Heart right ventricle (tissue), 16 donors: ENCODE results near the gene TSEN2. TPM values are rescaled to one million over a fixed set of nuclear protein-coding genes. Genes with fewer than 3 reads are reported as not detected.
A peak's percentile ranks its signal among the peaks of the same experiment; 100 is the strongest.

Source experiments
- ATAC-seq, 8 donors: fragments of 200-7000 bp; cut with Tn5 transposase; one replicate each; pipeline ENCODE4 v1.9.1; 2020; ENCODE audit warnings: mild to moderate bottlenecking in 8 of 8, moderate library complexity in 8 of 8, moderate number of reproducible peaks in 1 of 8
- DNase-seq, 2 donors: peaks; one replicate each; pipeline ENCODE4 v3.0.0-alpha.2; 2020
- H3K27ac ChIP-seq, 10 donors: fragments of 200-600 bp; sonication (generic) in 2 of 10; one replicate each; pipeline versions ENCODE4 v1.5.0 to v1.8.0; 2020 to 2022; ENCODE audit warnings: mild to moderate bottlenecking in 3 of 10
- H3K27me3 ChIP-seq, 7 donors: fragments of 200-600 bp; one replicate each; pipeline ENCODE4 v1.8.0; 2021 to 2022; ENCODE audit warnings: mild to moderate bottlenecking in 2 of 7
- H3K36me3 ChIP-seq, 9 donors: fragments of 200-600 bp; sonication (generic) in 1 of 9; one replicate each; pipeline versions ENCODE4 v1.5.0 to v1.8.0; 2020 to 2022; ENCODE audit warnings: mild to moderate bottlenecking in 2 of 9
- H3K4me1 ChIP-seq, 9 donors: fragments of 200-600 bp; sonication (generic) in 1 of 9; one replicate each; pipeline versions ENCODE4 v1.5.0 to v1.8.0; 2020 to 2022; ENCODE audit warnings: mild to moderate bottlenecking in 4 of 9
- H3K4me3 ChIP-seq, 10 donors: fragments of 200-600 bp; sonication (generic) in 2 of 10; one replicate each; pipeline versions ENCODE4 v1.5.0 to v1.8.0; 2020 to 2022; ENCODE audit warnings: mild to moderate bottlenecking in 7 of 10, moderate library complexity in 2 of 10
- H3K9me3 ChIP-seq, 11 donors: fragments of 200-600 bp in 10 of 11; sonication (generic) in 2 of 11; one replicate each; pipeline versions ENCODE4 v1.5.0 to v1.8.0; 2013 to 2022; ENCODE audit warnings: mild to moderate bottlenecking in 2 of 11, control low read depth in 1 of 11, moderate library complexity in 1 of 11
- CTCF ChIP-seq, 9 donors: fragments of 200-600 bp; sonication (generic) in 2 of 9; IDR thresholded peaks; one replicate each; pipeline versions ENCODE4 v1.5.0 to v1.8.0; 2021 to 2022; ENCODE audit warnings: antibody characterized with exemption in 9 of 9, mild to moderate bottlenecking in 5 of 9, moderate library complexity in 1 of 9
- WGBS, 2 donors: extraction: QIAGEN DNeasy Blood & Tissue Kit; methylation state at CpG; one replicate each; pipeline ENCODE4 v1.1.7; 2013; ENCODE audit warnings: inconsistent platforms in 1 of 2; 5-methylcytosine and 5-hydroxymethylcytosine counted together
- intact Hi-C, 10 donors: fragments of 100-400 bp; cut with DNase I; formaldehyde crosslinking; loops; one replicate each; pipeline versions ENCODE4 v1.11.1 to v1.14.2; 2022
- long read RNA-seq, 3 donors: library from polyadenylated mRNA; unstranded; transcript quantifications; one replicate each; pipeline ENCODE4 v2.0.0, GENCODE V29; 2020 to 2021
- polyA plus RNA-seq, 2 donors: library from polyadenylated mRNA; stranded (reverse); fragments of 200-250 nt; gene quantifications; one replicate each; pipeline ENCODE4 v1.2.3, GENCODE V29; 2013
- total RNA-seq, 10 donors: library from RNA; stranded (reverse); fragmentation: NEBNext Ultra II Directional in 3 of 10; extraction: Animal tissue kit (Norgen Biotek cat#: 25700) in 3 of 10; gene quantifications; one replicate each; pipeline versions ENCODE4 v1.2.1 to v1.2.4, GENCODE V29; 2021 to 2023
- donor health status: Arrhythmogenic right ventricular cardiomyopathy.
- donor health status: ischemic (EF 13 %, LVEDD 7.1; RV severe dilation, severe dysfunction).
- donor health status: healthy with polysubstance abuse.
- donor health status: DM: no; HTN: yes; CAD: no.
- donor health status: DM: no; HTN: no; CAD: no.
- donor health status: ischemic (EF 25% LVEDD 6.9; RV normal size, moderate dysfunction).
- donor health status: ischemic (EF 25% LVEDD 5.7; RV mildly dilated, moderate dysfunction).
- donor health status: healthy.
- donor health status: DM: yes; HTN: yes; CAD: no.
- donor health status: Ischemic cardiomyopathy.
- donor health status: ischemic (EF 35%, LVEDD 5.7; RV mildly dilated, moderate dysfunction).
- donor health status: nonischemic (EF 11% LVEDD 7.7; RV severe dilation, severe dysfunction).
- donor health status: DM: yes; HTN: yes; CAD: no.
- donor health status: PGD.
- donor health status: ischemic (EF 29% LVEDD 5.4; RV normal size, mild dysfunction).
- donor health status: nonischemic (EF 23%, LVEDD 6.1; RV moderate dilation, normal function).

Gene TSEN2
- total RNA-seq (10 to 100 TPM; 15.7 to 33.7 (median 19.8) TPM), polyA plus RNA-seq (10 to 100 TPM; 16.9 to 27.2 TPM)
- long read RNA-seq, donor 1, partial matches to known transcripts, result 10 of 37 reads
- long read RNA-seq, donor 1, other reads (novel, unspliced or antisense), result 26 of 37 reads
- long read RNA-seq, donor 2, partial matches to known transcripts, result 1 of 14 reads
- long read RNA-seq, donor 2, other reads (novel, unspliced or antisense), result 11 of 14 reads
- long read RNA-seq, donor 3, partial matches to known transcripts, result 16 of 54 reads
- long read RNA-seq, donor 3, other reads (novel, unspliced or antisense), result 32 of 54 reads

- peak within 1 kb of the TSS in 9 of 10 donors; percentile 64 to 89 (median 82) for H3K27ac ChIP-seq
- H3K27me3 ChIP-seq, result no peaks in the 10 kb centered on the region
- H3K36me3 ChIP-seq, result peaks cover 0 to 5% (median 0%) of the 10 kb centered on the region in 9 donors
- WGBS, 2 donors, result 0% methylated on average over 67 to 69 of the region's 69 CpGs
- peak; percentile 94 to 97 (median 95) for ATAC-seq
- peaks cover 3 to 41% (median 25%) of the 10 kb centered on the region in 9 donors for H3K4me1 ChIP-seq
- DNase-seq, result peak; percentile 89 to 97
- H3K9me3 ChIP-seq, result no peaks in the 10 kb centered on the region
- intact Hi-C loops, result loop anchor here in 8 of 10 donors (5.0 kb wide), 3 partner anchors 197 to 347 kb away; partner anchors contain the start of gene PPARG (in 3 of the 8)
- peak within 1 kb of the TSS; percentile 45 to 88 (median 64) for H3K4me3 ChIP-seq
- peak in 6 of 9 donors; percentile 7 to 47 (median 32) for TF ChIP-seq CTCF (IDR thresholded peaks at IDR 0.05)
Observed at GRCh38 chr3:12484198-12484982, at the start of gene TSEN2. TSS of gene TSEN2 (plus strand) at chr3:12484480. CDS start at chr3:12489801, 5,321 bp downstream.

- TF ChIP-seq CTCF (IDR thresholded peaks at IDR 0.05), result no peak
- intact Hi-C loops, result no loop called here
- Histone ChIP-seq H3K4me1 (peaks cover 0 to 37% (median 20%) of the 10 kb centered on the region in 9 donors), H3K4me3 (peak overlapping the region in 1 of 10 donors; percentile 1), H3K27me3 (no peaks in the 10 kb centered on the region), H3K9me3 (no peaks in the 10 kb centered on the region), H3K27ac (peak overlapping the region in 4 of 10 donors; percentile 8 to 38 (median 32)), H3K36me3 (peaks cover 0 to 18% (median 6%) of the 10 kb centered on the region in 9 donors)
- no peak for DNase-seq
- peak in 2 of 8 donors; percentile 14 to 33 for ATAC-seq
- 64 to 70% methylated on average over 12 of the region's 12 CpGs for WGBS, 2 donors
Observed at GRCh38 chr3:12436514-12437220, 47.6 kb upstream of the TSEN2 start.

- no peak for TF ChIP-seq CTCF (IDR thresholded peaks at IDR 0.05)
- no peak for ATAC-seq
- Histone ChIP-seq H3K36me3 (peaks cover 0 to 18% (median 6%) of the 10 kb centered on the region in 9 donors), H3K4me3 (no peak overlapping the region), H3K9me3 (no peaks in the 10 kb centered on the region), H3K4me1 (peaks cover under 1 to 42% (median 26%) of the 10 kb centered on the region in 9 donors), H3K27ac (peak overlapping the region in 2 of 10 donors; percentile 8 to 36), H3K27me3 (no peaks in the 10 kb centered on the region)
- DNase-seq, result no peak
- intact Hi-C loops, result no loop called here
- WGBS, 2 donors, result 95 to 98% methylated on average over 6 of the region's 6 CpGs
Observed at GRCh38 chr3:12437221-12437605, 47.1 kb upstream of the TSEN2 start.

GRCh38 chr3:12437861-12438260, 46.4 kb upstream of the TSEN2 start:
- no peak for ATAC-seq
- intact Hi-C loops, result no loop called here
- Histone ChIP-seq H3K27ac (no peak overlapping the region), H3K4me3 (no peak overlapping the region), H3K27me3 (no peaks in the 10 kb centered on the region), H3K9me3 (no peaks in the 10 kb centered on the region), H3K36me3 (peaks cover 0 to 18% (median 6%) of the 10 kb centered on the region in 9 donors), H3K4me1 (peaks cover 3 to 49% (median 31%) of the 10 kb centered on the region in 9 donors)
- no peak for TF ChIP-seq CTCF (IDR thresholded peaks at IDR 0.05)
- WGBS, 2 donors, result 93 to 95% methylated on average over 13 of the region's 13 CpGs
- no peak for DNase-seq
